AG20443 (cell line): ENCODE data around the gene SLC46A1.

Source experiments
- DNase-seq: peaks from one replicate; pipeline ENCODE4 v3.0.0; 2012; ENCODE audit warnings: low spot score, mixed read lengths

The SLC46A1 gene

DNA sequence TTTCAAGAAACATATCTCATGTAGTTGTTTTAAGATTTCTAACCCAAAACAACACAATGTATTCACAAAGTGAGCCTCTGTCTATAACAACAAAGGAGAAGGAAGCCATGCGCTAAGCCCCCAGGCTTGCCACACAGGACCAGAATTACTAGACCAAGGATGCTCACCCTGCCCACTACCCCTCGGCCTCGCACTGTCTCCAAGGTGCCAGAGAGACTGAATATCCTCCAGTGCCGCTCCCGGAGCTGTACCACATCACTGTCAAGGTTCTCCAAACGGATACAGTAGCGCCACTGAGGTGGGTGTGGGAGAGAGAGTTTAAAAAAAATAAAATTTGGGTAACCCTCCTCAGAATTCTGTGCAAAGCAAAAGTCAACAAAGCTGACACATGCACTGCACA lies 55.7 kb downstream of the SLC46A1 start:
- no peak for DNase-seq

DNA sequence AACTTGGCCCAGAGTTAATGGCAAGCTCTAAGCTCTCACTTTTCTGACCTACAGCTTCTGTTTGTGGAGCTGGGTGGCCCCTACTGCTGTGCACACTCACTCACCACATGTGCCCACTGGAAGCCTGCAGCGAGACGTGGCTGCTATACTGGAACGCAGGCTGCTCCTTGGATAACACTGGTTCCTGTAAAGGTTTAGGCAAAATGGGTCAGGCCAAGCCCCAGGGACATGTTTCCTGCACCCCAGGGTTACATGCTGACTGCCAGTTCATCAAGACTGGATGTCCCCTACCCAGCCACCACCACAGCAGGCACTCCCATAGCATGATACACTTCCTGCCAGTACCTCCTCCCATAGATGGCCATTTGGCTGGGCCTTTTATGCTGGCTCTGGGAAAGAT lies 57.0 kb downstream of the SLC46A1 start:
- no peak for DNase-seq

- peak; percentile 83 for DNase-seq
These were observed 58.6 kb downstream of the SLC46A1 start for GRCh38 chr17:28347261-28347891.

DNA sequence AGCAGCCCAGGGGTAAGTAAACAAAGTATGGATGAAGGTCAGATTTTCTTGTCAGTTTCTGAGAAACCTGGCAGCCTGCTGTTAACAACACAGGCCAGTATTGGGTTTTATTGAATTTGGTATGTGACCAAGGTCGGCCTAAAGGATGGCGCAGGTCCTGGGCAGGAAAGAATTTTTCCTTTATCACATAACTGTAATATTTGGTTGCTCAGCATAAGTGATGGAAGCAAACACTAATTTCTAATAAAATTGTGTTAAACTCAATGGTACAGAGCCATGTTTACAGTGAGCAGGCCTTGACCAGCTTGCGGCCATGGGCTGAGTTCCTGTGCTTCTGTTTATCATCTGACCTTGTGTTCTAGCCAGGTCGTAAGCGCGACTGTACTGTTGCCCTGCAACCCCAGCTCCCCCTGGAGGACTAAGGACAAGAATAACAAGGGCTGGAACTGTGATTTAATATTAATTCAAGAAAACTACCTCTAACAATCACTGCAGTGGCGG lies 59.2 kb downstream of the SLC46A1 start:
- DNase-seq, result no peak

GRCh38 chr17:28346199-28346580 lies 59.8 kb downstream of the SLC46A1 start:
- DNase-seq, result no peak

- no peak for DNase-seq
These were observed 60.4 kb downstream of the SLC46A1 start for GRCh38 chr17:28345419-28346198.
